GM18909 (cell line): ENCODE measurements around the gene PRTFDC1.
"Not testable (repeated sequence)": the region's sequence is repeated elsewhere in the genome, so short reads cannot be mapped to it uniquely, and the experiment has no call there.

ENCODE experiments used
- ATAC-seq: cut with Tn5 transposase; IDR thresholded peaks from one replicate; pipeline ENCODE4 v1.9.1; 2021; ENCODE audit warnings: mild to moderate bottlenecking; ENCODE audit not compliant: unreplicated experiment, poor library complexity

The PRTFDC1 gene, protein sequence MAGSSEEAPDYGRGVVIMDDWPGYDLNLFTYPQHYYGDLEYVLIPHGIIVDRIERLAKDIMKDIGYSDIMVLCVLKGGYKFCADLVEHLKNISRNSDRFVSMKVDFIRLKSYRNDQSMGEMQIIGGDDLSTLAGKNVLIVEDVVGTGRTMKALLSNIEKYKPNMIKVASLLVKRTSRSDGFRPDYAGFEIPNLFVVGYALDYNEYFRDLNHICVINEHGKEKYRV

GRCh38 chr10:24952143-24952706, at the start of gene PRTFDC1:
TSS of gene PRTFDC1 (minus strand) at chr10:24952606. CDS start at chr10:24952575, 31 bp downstream.
- peak; percentile 40 for ATAC-seq

- no peak for ATAC-seq
These were observed 45.6 kb upstream of the PRTFDC1 start for GRCh38 chr10:24998044-24998443.

DNA sequence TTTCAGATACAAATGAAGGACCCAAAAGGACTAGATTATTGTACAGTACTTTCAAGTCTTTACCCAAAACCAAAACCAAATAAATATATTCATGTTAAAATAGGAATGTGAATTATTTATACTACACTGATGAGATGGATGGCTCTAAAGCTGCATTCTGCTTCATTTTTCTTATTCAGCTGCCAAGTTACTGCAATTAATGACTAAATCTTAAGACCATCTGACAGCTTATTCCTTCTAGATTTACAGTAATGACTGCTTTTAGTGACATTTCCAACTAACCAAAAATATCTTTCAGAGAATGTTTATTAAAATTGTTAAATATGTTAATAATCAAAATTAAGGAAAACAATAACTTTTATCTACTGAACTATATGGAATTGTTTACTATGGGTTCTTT, 42.7 kb upstream of the PRTFDC1 start:
- ATAC-seq: no peak

DNA sequence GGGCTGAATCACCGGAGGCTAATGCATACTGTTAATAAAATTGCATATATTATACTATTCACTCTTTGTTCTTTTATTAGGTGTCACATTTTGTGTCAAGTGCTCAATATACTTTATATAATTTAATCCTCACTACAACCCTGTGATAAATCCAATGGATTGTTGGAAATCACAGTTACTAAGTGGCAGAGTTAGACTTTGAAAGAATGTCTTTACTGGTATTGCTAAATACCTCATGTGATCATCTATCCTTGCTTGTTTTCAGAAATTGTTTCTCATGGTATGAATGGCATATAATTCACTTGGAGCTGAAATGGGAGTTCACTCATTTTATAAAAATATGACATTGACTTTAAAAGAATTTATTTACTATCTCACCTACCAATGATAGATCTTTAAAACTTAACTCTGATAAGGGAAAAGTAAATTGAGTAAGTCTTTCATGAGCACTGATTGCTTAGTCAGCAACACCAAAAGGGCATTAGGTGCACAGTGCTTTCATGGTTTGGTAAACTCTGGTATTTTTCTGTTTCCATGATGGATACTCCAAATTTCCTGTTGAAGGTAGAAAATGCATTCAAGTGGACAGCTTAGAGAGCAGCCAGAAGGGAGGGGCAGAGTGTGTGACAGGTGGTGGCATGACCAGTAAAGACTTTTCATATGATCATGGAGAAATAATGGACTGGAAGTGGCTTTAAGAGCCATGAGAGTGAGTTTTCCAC, 41.0 kb upstream of the PRTFDC1 start:
- ATAC-seq: no peak

- no peak for ATAC-seq
These were observed 40.2 kb upstream of the PRTFDC1 start for GRCh38 chr10:24992512-24993133.

- no peak for ATAC-seq
These were observed 38.9 kb upstream of the PRTFDC1 start for GRCh38 chr10:24991298-24991697.

- ATAC-seq: no peak
These were observed 37.5 kb upstream of the PRTFDC1 start for GRCh38 chr10:24989867-24990266.

- ATAC-seq: no peak
These were observed 36.6 kb upstream of the PRTFDC1 start for GRCh38 chr10:24988831-24989640.

- ATAC-seq: no peak
These were observed 32.5 kb upstream of the PRTFDC1 start for GRCh38 chr10:24984906-24985305.

DNA sequence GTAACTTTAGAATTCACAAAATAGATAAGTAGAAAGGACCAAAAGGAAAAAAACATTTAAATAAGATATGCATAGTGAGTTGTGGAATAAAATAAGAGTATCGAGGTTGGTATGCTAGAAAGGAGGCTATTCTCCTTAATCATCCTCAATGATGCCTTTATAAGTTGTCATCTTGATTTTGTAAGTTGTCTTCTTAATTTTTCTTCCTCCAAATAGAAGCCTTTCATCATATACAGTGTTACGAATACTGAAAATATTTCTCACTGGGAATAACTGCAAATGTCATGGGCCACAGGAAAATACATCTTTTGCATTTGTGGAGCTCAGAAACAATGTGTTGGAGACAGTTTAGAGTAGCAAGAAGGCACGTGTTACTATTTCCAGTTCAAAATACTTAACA, 31.5 kb upstream of the PRTFDC1 start:
- ATAC-seq: no peak

DNA sequence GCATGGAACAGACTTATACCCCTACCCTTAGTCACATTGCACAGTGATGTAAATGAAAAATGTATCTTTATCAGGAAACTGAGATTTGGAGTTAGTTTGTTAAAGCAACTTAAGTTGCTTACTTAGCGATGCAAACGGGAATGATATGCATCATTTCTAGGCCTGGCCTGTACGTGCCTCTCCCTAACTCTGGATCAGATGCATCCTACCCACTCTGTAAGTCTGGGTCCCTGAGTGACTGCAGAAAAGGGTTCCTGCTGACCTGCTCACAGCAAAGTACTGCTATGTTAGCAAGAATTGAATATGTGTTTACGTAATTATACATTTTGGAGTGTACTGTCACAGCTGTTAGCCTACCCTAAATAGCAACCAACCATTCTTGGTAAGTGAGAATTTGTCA, 30.7 kb upstream of the PRTFDC1 start:
- ATAC-seq: no peak

DNA sequence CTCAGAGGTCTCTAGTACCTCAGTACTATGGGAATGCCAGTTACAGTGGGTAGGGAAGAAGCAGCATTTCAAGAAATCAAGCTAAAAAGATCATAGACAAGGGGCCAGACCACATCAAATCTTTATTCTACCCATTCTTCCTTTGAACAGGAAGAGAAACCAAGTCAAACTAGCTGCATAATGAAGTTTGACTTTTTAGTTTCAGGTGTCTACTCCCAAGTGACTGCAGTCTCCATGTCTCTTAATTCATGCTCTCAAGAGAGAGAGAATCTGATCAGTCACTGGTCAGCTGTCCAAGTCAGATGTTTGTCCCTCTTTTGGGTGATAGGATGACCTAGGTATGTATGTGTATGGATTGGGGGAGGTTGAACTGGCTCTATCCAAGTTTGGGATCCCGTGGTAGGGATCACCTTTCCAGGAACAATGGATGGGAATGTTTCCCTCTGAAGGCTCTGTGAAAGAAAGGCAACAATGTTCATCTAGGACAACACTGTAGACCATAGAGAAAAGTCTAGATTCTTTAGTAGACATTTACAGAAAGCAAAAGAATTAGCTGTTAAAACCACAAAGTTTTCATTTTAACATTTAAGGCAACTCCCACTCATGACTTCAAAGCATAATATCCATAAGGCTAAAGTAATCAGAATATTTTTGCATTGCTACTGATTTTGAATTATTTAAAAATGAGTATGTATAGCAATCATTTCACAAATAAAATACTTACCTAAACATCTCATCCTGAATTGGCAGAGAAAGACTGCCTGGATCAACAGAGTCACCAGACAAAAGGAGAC, 30.1 kb upstream of the PRTFDC1 start:
- no peak for ATAC-seq

- no peak for ATAC-seq
These were observed 28.8 kb upstream of the PRTFDC1 start for GRCh38 chr10:24981161-24981710.

GRCh38 chr10:24979685-24980084, 27.3 kb upstream of the PRTFDC1 start:
- no peak for ATAC-seq

GRCh38 chr10:24974976-24975375, 22.6 kb upstream of the PRTFDC1 start:
- no peak for ATAC-seq

GRCh38 chr10:24973163-24973562, 20.8 kb upstream of the PRTFDC1 start:
- ATAC-seq: no peak

GRCh38 chr10:24971374-24971773, 19.0 kb upstream of the PRTFDC1 start:
- ATAC-seq: no peak

DNA sequence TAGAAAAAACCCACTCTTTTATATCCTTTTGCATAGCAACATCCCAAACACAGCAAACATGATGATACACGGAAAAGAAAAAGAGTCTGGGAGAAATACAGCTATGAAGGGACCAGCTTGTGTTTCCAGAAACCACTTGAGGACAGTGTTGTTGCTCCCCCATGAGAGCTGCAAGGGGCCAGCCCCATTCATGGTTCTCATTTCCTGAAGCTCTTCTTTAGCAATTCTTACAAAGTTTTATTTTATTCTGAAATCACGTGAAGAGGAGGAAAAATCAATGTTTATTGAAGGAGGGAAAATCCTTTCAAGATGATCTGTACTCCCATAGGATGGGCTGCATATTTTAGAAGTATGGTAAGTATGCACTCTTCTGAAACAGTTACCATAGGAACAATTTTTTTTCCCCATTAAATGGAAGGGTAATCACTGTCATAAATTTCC, 17.5 kb upstream of the PRTFDC1 start:
- no peak for ATAC-seq

DNA sequence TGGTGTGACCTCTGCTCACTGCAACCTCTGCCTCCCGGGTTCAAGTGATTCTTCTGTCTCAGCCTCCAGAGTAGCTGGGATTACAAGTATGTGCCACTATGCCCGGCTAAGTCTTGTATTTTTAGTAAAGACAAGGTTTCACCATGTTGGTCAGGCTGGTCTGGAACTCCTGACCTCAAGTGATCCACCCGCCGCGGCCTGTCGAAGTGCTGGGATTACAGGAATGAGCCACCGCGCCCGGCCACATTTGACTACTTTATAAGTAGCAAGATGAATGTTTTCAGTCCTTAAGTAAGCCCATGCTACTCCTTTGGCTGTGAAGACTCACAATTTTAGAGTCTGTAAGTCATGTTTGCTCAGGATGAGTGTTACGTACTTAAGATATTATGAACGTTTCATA, 16.5 kb upstream of the PRTFDC1 start:
- ATAC-seq: not testable (repeated sequence)
